ENCODE data around the gene ALPK3. TPM values are rescaled to one million over a fixed set of nuclear protein-coding genes. Genes with fewer than 3 reads are reported as not detected.

The ALPK3 gene
- total RNA-seq, 1 donor from 2014 or later, result 0.20 TPM

DNA sequence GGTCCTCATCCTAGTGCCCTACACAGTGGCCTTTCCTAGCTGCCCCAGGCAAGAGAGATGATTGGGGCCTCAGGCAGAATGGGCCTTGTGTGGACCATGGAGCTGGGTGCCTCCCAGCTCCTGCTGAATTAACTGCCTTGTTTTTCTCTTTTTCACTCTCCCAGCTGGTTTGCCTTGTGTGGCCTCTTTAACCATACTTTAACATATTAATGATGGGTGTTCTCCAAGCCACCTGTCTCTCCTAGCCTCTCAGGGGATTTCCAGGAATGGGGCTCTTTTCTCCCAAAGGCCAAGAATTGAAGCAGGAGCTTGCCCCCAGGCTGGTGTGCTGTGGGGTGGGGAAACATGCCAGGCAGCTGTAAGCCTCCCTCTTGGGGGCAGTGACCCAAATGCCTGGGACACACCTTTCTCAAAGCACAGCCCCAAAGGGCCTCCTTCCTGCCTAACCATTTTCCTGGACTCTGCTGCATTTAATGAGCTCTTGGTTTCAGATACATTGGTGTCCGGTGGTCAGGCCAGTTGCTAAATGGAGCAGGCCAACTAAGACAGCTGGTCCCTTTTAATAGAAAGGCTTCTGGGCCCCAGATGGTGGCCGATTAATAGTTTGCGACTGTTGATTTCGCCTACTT is 5.6 kb downstream of the ALPK3 start:
- H3K4me1 Mint-ChIP-seq, result no peaks in the 10 kb centered on the region
- intact Hi-C loops (cut with micrococcal nuclease), result no loop called here
- DNase-seq, result no peak
- H3K9me3 Mint-ChIP-seq, result no peaks in the 10 kb centered on the region
- H3K4me3 Mint-ChIP-seq, result no peak overlapping the region
- TF ChIP-seq, protein P1, sequence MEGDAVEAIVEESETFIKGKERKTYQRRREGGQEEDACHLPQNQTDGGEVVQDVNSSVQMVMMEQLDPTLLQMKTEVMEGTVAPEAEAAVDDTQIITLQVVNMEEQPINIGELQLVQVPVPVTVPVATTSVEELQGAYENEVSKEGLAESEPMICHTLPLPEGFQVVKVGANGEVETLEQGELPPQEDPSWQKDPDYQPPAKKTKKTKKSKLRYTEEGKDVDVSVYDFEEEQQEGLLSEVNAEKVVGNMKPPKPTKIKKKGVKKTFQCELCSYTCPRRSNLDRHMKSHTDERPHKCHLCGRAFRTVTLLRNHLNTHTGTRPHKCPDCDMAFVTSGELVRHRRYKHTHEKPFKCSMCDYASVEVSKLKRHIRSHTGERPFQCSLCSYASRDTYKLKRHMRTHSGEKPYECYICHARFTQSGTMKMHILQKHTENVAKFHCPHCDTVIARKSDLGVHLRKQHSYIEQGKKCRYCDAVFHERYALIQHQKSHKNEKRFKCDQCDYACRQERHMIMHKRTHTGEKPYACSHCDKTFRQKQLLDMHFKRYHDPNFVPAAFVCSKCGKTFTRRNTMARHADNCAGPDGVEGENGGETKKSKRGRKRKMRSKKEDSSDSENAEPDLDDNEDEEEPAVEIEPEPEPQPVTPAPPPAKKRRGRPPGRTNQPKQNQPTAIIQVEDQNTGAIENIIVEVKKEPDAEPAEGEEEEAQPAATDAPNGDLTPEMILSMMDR (IDR thresholded peaks at IDR 0.05), result no peak
- H3K27me3 Mint-ChIP-seq, result peaks cover 3% of the 10 kb centered on the region
- H3K27ac Mint-ChIP-seq, result no peak overlapping the region
- ATAC-seq (ENCODE audit: low read depth), result no peak
- ChIA-PET POLR2A (no interaction called here), CTCF (interaction anchor here (0.7 to 1.5 kb wide), 2 partner anchors 10 to 165 kb away, joined by 3 read pairs; partner anchors contain the start of gene NMB)
- H3K36me3 Mint-ChIP-seq (ENCODE audit: low read depth), result no peaks in the 10 kb centered on the region

DNA sequence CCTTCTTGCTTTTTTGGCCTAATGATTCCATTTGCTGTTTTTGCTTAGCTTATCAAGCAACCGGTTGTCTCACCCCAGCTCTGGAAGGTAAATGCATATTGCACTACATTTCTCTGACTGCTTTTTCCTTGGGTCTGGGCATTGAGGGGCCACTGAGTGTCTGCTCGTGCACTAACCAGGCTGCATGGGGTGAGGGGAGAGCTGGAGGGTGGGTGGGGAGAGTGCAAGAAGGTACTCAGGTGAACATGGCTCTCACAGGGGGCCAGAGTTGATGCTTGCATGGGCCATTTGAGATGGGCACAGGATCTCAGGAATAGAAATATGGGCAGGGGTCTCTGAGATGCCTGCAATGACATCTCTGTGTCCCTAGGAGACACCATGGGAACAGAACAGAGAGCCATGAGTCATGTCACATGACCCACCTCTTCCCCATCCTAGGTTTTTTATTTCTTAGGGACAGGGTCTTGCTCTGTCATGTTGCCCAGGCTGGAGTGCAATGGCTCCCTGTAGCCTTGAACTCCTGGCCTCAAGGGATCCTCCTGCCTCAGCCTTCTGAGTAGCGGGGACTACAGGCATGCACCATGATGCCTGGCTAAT is 6.2 kb downstream of the ALPK3 start:
- ATAC-seq (ENCODE audit: low read depth) (no peak), DNase-seq (no peak)
- intact Hi-C loops (cut with micrococcal nuclease), result no loop called here
- POLR2A ChIA-PET, result no interaction called here
- H3K27ac Mint-ChIP-seq, result no peak overlapping the region
- TF ChIP-seq, protein P1 (IDR thresholded peaks at IDR 0.05), result no peak
- CTCF ChIA-PET, result interaction anchor here (1.5 kb wide), 1 partner anchor 9 kb away, joined by 3 read pairs; no protein-coding TSS in a partner anchor
- H3K4me1 Mint-ChIP-seq, result no peaks in the 10 kb centered on the region
- no peaks in the 10 kb centered on the region for H3K27me3 Mint-ChIP-seq
- no peaks in the 10 kb centered on the region for H3K36me3 Mint-ChIP-seq (ENCODE audit: low read depth)
- H3K9me3 Mint-ChIP-seq, result no peaks in the 10 kb centered on the region
- H3K4me3 Mint-ChIP-seq, result no peak overlapping the region

DNA sequence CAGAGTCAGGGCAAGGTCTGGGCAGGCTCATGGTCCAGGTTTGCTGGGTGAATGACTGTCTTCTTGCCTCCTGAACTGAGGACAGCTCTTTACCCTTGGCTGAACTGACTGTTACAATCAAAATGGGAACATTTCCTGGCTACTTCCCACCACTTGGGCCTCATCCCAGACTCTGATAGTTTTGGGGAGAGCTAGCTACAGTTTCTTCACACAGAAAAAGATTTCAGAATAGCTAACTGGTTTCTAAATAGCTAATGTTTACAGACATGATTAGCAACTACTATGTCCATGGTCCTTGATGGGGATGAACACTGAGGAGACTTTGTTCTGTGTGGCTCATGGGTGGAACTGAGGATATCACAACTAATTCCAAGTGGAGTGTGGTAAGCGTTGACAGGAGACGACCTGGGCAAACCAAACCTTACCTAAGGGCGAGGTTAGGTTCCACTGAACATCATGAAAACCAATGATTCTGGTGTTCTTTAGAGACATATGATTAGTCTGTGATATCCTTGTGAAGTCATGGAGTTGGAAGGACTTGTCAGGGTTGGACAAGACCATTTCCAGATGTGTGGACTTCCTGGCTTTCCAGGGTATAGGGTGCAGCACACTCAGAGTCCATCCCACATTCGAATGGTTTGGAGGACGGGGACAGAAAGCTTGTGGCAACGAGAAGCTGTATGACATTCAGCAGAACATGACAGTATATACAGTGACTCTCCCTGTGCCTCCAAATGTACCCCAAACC is 7.3 kb downstream of the ALPK3 start:
- CTCF ChIA-PET, result interaction anchor here (1.5 kb wide), 1 partner anchor 8 kb away, joined by 3 read pairs; no protein-coding TSS in a partner anchor
- Mint-ChIP-seq H3K4me1 (no peaks in the 10 kb centered on the region), H3K4me3 (no peak overlapping the region), H3K27me3 (no peaks in the 10 kb centered on the region), H3K36me3 (ENCODE audit: low read depth) (no peaks in the 10 kb centered on the region), H3K9me3 (no peaks in the 10 kb centered on the region), H3K27ac (no peak overlapping the region)
- TF ChIP-seq, protein P1 (IDR thresholded peaks at IDR 0.05), result no peak
- POLR2A ChIA-PET, result interaction anchor here (0.6 kb wide), 1 partner anchor 57 kb away, joined by 3 read pairs; no protein-coding TSS in a partner anchor
- ATAC-seq (ENCODE audit: low read depth) (no peak), DNase-seq (no peak)
- intact Hi-C loops (cut with micrococcal nuclease), result no loop called here

GRCh38 chr15:84826369-84826823 is 9.2 kb downstream of the ALPK3 start:
- CTCF ChIA-PET, result no interaction called here
- DNase-seq (no peak), ATAC-seq (ENCODE audit: low read depth) (no peak)
- POLR2A ChIA-PET, result no interaction called here
- Mint-ChIP-seq H3K4me3 (no peak overlapping the region), H3K27ac (no peak overlapping the region), H3K4me1 (no peaks in the 10 kb centered on the region), H3K9me3 (no peaks in the 10 kb centered on the region), H3K27me3 (peaks cover 2% of the 10 kb centered on the region), H3K36me3 (ENCODE audit: low read depth) (no peaks in the 10 kb centered on the region)
- TF ChIP-seq, protein P1 (IDR thresholded peaks at IDR 0.05), result no peak
- intact Hi-C loops (cut with micrococcal nuclease), result no loop called here

GRCh38 chr15:84827246-84827645 is 10.1 kb downstream of the ALPK3 start:
- TF ChIP-seq, protein P1 (IDR thresholded peaks at IDR 0.05), result no peak
- Mint-ChIP-seq H3K27me3 (peaks cover 2% of the 10 kb centered on the region), H3K36me3 (ENCODE audit: low read depth) (no peaks in the 10 kb centered on the region), H3K9me3 (no peaks in the 10 kb centered on the region), H3K4me3 (no peak overlapping the region), H3K4me1 (no peaks in the 10 kb centered on the region), H3K27ac (no peak overlapping the region)
- ATAC-seq (ENCODE audit: low read depth) (no peak), DNase-seq (no peak)
- CTCF ChIA-PET, result no interaction called here
- intact Hi-C loops (cut with micrococcal nuclease), result no loop called here
- POLR2A ChIA-PET, result no interaction called here
